ENCODE measurements around the gene SSTR3.

Gene SSTR3

DNA sequence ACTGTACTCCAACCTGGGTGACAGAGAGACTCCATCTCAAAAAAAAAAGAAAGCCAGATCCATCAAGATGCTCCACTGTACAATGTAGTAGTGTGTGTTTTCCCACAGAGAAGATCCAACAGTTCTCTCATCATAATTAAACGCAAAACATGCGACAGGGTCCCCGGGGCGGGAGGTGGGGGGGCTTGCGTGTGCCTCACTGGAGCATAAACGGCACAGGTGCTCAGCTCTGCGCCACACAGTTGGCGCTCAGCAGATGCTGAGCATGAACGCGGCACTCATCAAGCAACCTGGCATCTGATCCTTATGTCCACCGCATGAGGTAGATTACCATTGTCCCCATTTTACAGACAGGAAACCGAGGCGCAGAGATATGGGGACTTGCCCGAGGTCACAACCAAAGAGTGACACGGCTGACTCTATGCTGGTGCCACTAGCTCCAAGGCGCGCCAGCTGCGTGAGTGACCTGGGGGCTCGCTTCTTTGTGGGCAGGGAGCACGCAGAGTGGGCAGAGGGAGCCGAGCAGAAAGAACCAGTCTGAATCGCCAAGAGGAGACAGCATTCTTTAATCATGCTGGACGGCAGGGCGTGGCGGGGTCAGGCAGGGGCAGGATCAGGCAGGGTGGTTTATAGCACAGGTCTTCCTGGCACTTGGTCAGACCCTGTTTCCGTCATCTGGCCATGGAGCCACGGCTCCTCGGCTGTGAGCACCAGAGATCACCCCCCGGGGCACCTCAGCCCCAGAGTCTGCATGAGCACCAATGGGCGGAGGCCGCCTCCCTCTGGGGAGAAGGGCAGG, 32.5 kb downstream of the SSTR3 start:
- DNase-seq (ENCODE audit: extremely low spot score) = no peak
- CTCF ChIA-PET = no interaction called here
- POLR2A ChIA-PET = interaction anchor here (2.1 kb wide), 1 partner anchor 18 kb away, joined by 7 read pairs; no protein-coding TSS in a partner anchor
- TF ChIP-seq ARNT (IDR thresholded peaks at IDR 0.05) (no peak), NFRKB (IDR thresholded peaks at IDR 0.05) (no peak), ELF4 (IDR thresholded peaks at IDR 0.05) (no peak), SP1 (IDR thresholded peaks at IDR 0.05) (no peak), TARDBP (IDR thresholded peaks at IDR 0.05) (no peak), SUZ12 (IDR thresholded peaks at IDR 0.05) (no peak), FOXA1 (IDR thresholded peaks at IDR 0.05) (no peak), LEF1 (IDR thresholded peaks at IDR 0.05; ENCODE audit: borderline replicate concordance) (no peak), L3MBTL2 (conservative IDR thresholded peaks at IDR 0.05) (no peak), FOXM1 (IDR thresholded peaks at IDR 0.05; ENCODE audit: borderline replicate concordance) (no peak)

DNA sequence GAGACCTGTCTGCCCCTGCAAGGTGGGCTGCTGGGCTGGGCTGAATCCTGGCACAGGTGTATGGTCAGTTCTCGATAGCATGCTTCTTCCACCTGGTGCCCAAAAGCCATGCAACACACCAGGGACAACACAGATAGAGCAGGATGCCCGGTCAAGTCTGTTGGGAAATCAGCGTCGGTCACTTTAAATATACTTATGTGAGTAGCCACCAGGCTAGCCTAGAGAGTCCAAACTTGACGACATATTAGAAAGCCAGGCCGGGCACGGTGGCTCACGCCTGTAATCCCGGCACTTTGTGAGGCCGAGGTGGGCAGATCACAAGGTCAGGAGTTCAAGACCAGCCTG, 33.2 kb downstream of the SSTR3 start:
- ChIA-PET POLR2A (interaction anchor here (1.9 to 2.1 kb wide), 2 partner anchors 18 to 20 kb away, joined by 5 to 7 read pairs; no protein-coding TSS in a partner anchor), CTCF (no interaction called here)
- TF ChIP-seq TARDBP (IDR thresholded peaks at IDR 0.05) (no peak), SUZ12 (IDR thresholded peaks at IDR 0.05) (no peak), FOXM1 (IDR thresholded peaks at IDR 0.05; ENCODE audit: borderline replicate concordance) (no peak), ZNF384 (IDR thresholded peaks at IDR 0.05) (no peak), FOXA1 (IDR thresholded peaks at IDR 0.05) (no peak), ELF4 (IDR thresholded peaks at IDR 0.05) (no peak), FOXK2 (IDR thresholded peaks at IDR 0.05) (no peak), NFRKB (IDR thresholded peaks at IDR 0.05) (no peak), BHLHE40 (IDR thresholded peaks at IDR 0.05; ENCODE audit: borderline replicate concordance) (no peak), ARNT (IDR thresholded peaks at IDR 0.05) (no peak), LEF1 (IDR thresholded peaks at IDR 0.05; ENCODE audit: borderline replicate concordance) (no peak), SP1 (IDR thresholded peaks at IDR 0.05) (no peak), HDGF (IDR thresholded peaks at IDR 0.05; ENCODE audit: borderline replicate concordance) (no peak)
- TF ChIP-seq, protein P1, sequence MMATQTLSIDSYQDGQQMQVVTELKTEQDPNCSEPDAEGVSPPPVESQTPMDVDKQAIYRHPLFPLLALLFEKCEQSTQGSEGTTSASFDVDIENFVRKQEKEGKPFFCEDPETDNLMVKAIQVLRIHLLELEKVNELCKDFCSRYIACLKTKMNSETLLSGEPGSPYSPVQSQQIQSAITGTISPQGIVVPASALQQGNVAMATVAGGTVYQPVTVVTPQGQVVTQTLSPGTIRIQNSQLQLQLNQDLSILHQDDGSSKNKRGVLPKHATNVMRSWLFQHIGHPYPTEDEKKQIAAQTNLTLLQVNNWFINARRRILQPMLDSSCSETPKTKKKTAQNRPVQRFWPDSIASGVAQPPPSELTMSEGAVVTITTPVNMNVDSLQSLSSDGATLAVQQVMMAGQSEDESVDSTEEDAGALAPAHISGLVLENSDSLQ (IDR thresholded peaks at IDR 0.05) = no peak
- DNase-seq (ENCODE audit: extremely low spot score) = no peak

DNA sequence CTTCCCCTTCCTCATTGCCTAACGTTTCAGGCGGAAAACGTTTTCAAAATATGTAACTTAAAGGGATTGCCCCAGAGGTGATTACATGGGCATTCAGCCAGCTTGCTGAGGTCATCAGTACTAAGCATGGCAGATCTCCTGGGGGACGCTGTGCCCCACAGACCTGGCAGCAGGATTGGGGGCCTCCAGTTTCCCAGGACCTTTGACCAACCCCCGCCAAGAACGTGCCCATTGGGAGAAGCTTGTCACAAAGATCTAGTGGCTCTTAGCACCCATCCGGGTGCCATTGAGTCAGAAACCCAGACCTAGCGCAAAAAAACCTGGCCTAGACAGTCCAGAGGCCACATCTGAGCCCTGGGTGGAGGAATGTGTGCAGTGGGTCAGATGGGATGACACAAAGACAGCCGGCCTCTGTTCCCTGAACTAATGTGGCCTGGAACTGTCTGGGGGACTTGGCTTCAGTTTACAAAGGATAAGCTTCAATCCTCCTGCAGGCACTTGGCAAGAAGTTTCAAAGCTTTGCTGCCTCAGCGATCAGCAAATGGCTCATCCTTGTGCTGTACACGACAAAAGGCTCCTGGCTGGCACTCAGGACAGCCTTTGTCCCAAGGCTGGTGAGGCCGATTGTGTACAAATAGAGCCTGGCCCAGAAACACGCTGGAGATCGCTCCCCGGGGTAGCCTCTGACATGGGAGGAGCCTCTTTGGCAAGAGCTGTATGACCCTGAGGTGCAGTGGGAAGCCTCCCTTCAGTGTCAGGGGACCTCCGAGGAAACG, 33.7 kb downstream of the SSTR3 start:
- TF ChIP-seq ZNF384 (IDR thresholded peaks at IDR 0.05) = no peak
- no peak for TF ChIP-seq ARNT (IDR thresholded peaks at IDR 0.05)
- TF ChIP-seq SUZ12 (IDR thresholded peaks at IDR 0.05) = no peak
- TF ChIP-seq BHLHE40 (IDR thresholded peaks at IDR 0.05; ENCODE audit: borderline replicate concordance) = no peak
- no peak for TF ChIP-seq LEF1 (IDR thresholded peaks at IDR 0.05; ENCODE audit: borderline replicate concordance)
- no peak for TF ChIP-seq FOXA1 (IDR thresholded peaks at IDR 0.05)
- no peak for TF ChIP-seq ELF4 (IDR thresholded peaks at IDR 0.05)
- TF ChIP-seq CTBP1 (IDR thresholded peaks at IDR 0.05; ENCODE audit: borderline replicate concordance) = no peak
- TF ChIP-seq HDGF (IDR thresholded peaks at IDR 0.05; ENCODE audit: borderline replicate concordance) = no peak
- no peak for TF ChIP-seq TARDBP (IDR thresholded peaks at IDR 0.05)
- TF ChIP-seq NFRKB (IDR thresholded peaks at IDR 0.05) = no peak
- TF ChIP-seq FOXM1 (IDR thresholded peaks at IDR 0.05; ENCODE audit: borderline replicate concordance) = no peak
- TF ChIP-seq, protein P1 (IDR thresholded peaks at IDR 0.05) = no peak
- no peak for TF ChIP-seq SP1 (IDR thresholded peaks at IDR 0.05)
- no peak for TF ChIP-seq FOXK2 (IDR thresholded peaks at IDR 0.05)
- TF ChIP-seq L3MBTL2 (conservative IDR thresholded peaks at IDR 0.05) = no peak
- no peak for DNase-seq (ENCODE audit: extremely low spot score)
- ChIA-PET CTCF (no interaction called here), POLR2A (interaction anchor here (0.9 to 2.1 kb wide), 3 partner anchors 19 to 30 kb away, joined by 3 to 7 read pairs (median 5); no protein-coding TSS in a partner anchor)

DNA sequence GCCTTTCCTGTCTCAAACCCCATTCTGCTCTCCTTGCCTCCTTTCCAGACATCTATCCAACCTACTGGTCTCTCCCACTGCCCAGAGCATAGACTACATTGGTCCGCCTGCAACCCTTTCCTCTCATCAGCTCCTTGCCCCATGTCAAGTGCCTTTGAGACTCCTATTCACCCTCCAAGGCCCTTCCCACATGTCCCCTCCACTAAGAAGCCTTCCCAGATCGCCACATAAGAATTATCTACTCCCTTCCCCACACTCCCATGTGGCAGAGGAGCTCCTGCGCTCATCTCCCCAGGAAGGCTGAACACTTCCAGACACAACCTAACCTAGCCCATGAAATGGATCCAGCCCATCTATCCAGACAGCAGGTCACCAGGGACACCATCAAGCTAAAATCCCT, 34.5 kb downstream of the SSTR3 start:
- TF ChIP-seq NFRKB (IDR thresholded peaks at IDR 0.05) = no peak
- no peak for TF ChIP-seq SP1 (IDR thresholded peaks at IDR 0.05)
- no peak for TF ChIP-seq TARDBP (IDR thresholded peaks at IDR 0.05)
- no peak for TF ChIP-seq FOXM1 (IDR thresholded peaks at IDR 0.05; ENCODE audit: borderline replicate concordance)
- TF ChIP-seq BHLHE40 (IDR thresholded peaks at IDR 0.05; ENCODE audit: borderline replicate concordance) = no peak
- TF ChIP-seq ELF4 (IDR thresholded peaks at IDR 0.05) = no peak
- no peak for TF ChIP-seq HDGF (IDR thresholded peaks at IDR 0.05; ENCODE audit: borderline replicate concordance)
- no peak for TF ChIP-seq ZNF384 (IDR thresholded peaks at IDR 0.05)
- no peak for TF ChIP-seq LEF1 (IDR thresholded peaks at IDR 0.05; ENCODE audit: borderline replicate concordance)
- TF ChIP-seq ARNT (IDR thresholded peaks at IDR 0.05) = no peak
- TF ChIP-seq SUZ12 (IDR thresholded peaks at IDR 0.05) = no peak
- no peak for TF ChIP-seq L3MBTL2 (conservative IDR thresholded peaks at IDR 0.05)
- no peak for DNase-seq (ENCODE audit: extremely low spot score)

DNA sequence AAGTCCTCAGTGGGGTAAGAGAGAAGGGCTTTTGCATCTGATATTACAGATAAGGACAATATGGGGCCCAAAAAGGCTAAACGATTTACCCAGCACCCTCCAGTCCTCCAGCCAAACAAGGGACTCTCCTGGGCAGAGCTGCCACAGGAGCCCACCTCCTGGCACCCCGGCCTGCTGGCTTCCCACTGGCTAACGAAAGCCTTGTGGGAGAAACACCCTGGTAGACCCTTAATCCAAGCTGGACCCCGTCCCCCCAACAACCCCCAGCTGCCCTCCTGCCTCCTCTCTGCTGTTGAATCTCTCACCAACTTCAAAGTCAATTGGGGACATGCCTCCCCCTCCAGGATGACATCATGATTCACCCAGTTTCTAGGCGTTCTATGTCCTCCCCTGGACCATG, 35.1 kb downstream of the SSTR3 start:
- ChIA-PET CTCF (interaction anchor here (0.7 kb wide), 1 partner anchor 247 kb away, joined by 4 read pairs; no protein-coding TSS in a partner anchor), POLR2A (interaction anchor here (0.9 kb wide), 1 partner anchor 28 kb away, joined by 3 read pairs; no protein-coding TSS in a partner anchor)
- DNase-seq (ENCODE audit: extremely low spot score) = no peak
- TF ChIP-seq ZNF384 (IDR thresholded peaks at IDR 0.05) (no peak), HDGF (IDR thresholded peaks at IDR 0.05; ENCODE audit: borderline replicate concordance) (no peak), NFRKB (IDR thresholded peaks at IDR 0.05) (no peak), LEF1 (IDR thresholded peaks at IDR 0.05; ENCODE audit: borderline replicate concordance) (no peak), CTBP1 (IDR thresholded peaks at IDR 0.05; ENCODE audit: borderline replicate concordance) (no peak), ARNT (IDR thresholded peaks at IDR 0.05) (no peak), SP1 (IDR thresholded peaks at IDR 0.05) (no peak), TARDBP (IDR thresholded peaks at IDR 0.05) (no peak), L3MBTL2 (conservative IDR thresholded peaks at IDR 0.05) (no peak), SUZ12 (IDR thresholded peaks at IDR 0.05) (no peak), ELF4 (IDR thresholded peaks at IDR 0.05) (no peak), FOXA1 (IDR thresholded peaks at IDR 0.05) (no peak), FOXK2 (IDR thresholded peaks at IDR 0.05) (no peak)

More for the DNA sequence above, 34.5 kb downstream of the SSTR3 start:
- ChIA-PET CTCF (no interaction called here), POLR2A (interaction anchor here (0.9 to 2.1 kb wide), 3 partner anchors 20 to 29 kb away, joined by 3 to 7 read pairs (median 5); no protein-coding TSS in a partner anchor)
